Panc1 (cell line): ENCODE data around the gene NXT1. TPM values are rescaled to one million over a fixed set of nuclear protein-coding genes. Genes with fewer than 3 reads are reported as not detected.

Experiments
- ATAC-seq: fragments of 200-7000 bp; cut with Tn5 transposase; 2 replicates; pipeline ENCODE4 v1.9.1; 2020; ENCODE audit warnings: mild to moderate bottlenecking, moderate library complexity
- BruUV-seq: library from RNA; stranded (reverse); fragments of 400-500 nt; replicated peaks from 2 replicates; lab custom pipeline; 2021; lab: Mats Ljungman, UMichigan
- CTCF ChIA-PET: fragments of 300-600 bp; sonication (Branson Sonifier 250); formaldehyde crosslinking; loops from one replicate; lab custom pipeline; 2022; ENCODE audit warnings: antibody characterized with exemption; lab: Charles Lee
- POLR2A ChIA-PET: fragments of 300-600 bp; sonication (Branson Sonifier 250); formaldehyde crosslinking; loops from one replicate; lab custom pipeline; 2022; ENCODE audit warnings: antibody characterized with exemption; lab: Charles Lee
- DNase-seq: peaks from one replicate; pipeline ENCODE4 v3.0.0-alpha.2; 2010; ENCODE audit warnings: low read depth, low spot score
- H3K27ac ChIP-seq: 2 replicates; pipeline ENCODE4 v1.5.1; 2011; ENCODE audit warnings: mild to moderate bottlenecking, low read length, inconsistent platforms
- H3K27me3 ChIP-seq: fragments of 200-500 bp; sonication (Bioruptor generic); 2 replicates; pipeline ENCODE4 v1.6.0; 2014; ENCODE audit warnings: low read length, inconsistent platforms; ENCODE audit not compliant: control insufficient read depth, insufficient read depth
- H3K36me3 ChIP-seq: fragments of 200-500 bp; sonication (Bioruptor generic); 2 replicates; pipeline ENCODE4 v1.5.1; 2014; ENCODE audit warnings: inconsistent platforms, mild to moderate bottlenecking, low read length, moderate library complexity; ENCODE audit not compliant: control insufficient read depth, insufficient read depth
- H3K4me1 ChIP-seq: 2 replicates; pipeline ENCODE4 v1.5.1; 2011; ENCODE audit warnings: inconsistent platforms, mild to moderate bottlenecking, low read length, moderate library complexity; ENCODE audit not compliant: control insufficient read depth, insufficient read depth
- H3K4me3 ChIP-seq, 2 experiments: 2 replicates each; pipeline ENCODE4 v1.5.1; 2011 to 2012; ENCODE audit warnings: low read depth in 2 of 2, low read length in 2 of 2, mild to moderate bottlenecking in 2 of 2, inconsistent platforms in 1 of 2, moderate library complexity in 1 of 2
- H3K9me3 ChIP-seq: fragments of 200-500 bp; sonication (Bioruptor generic); 2 replicates; pipeline ENCODE4 v1.5.1; 2014; ENCODE audit warnings: low read depth, mild to moderate bottlenecking, inconsistent platforms, low read length, moderate library complexity; ENCODE audit not compliant: control insufficient read depth, insufficient read depth
- CTCF ChIP-seq: fragments of 450-650 bp; IDR thresholded peaks from 2 replicates; pipeline ENCODE4 v1.5.1; 2017; ENCODE audit warnings: mild to moderate bottlenecking
- POLR2AphosphoS5 ChIP-seq: IDR thresholded peaks from 2 replicates; pipeline ENCODE4 v1.6.1; 2012; ENCODE audit warnings: mild to moderate bottlenecking, low read depth, low read length, moderate library complexity
- REST ChIP-seq, 2 experiments: IDR thresholded peaks; 2 replicates each; pipeline ENCODE4 v1.6.1; 2011 to 2012; ENCODE audit warnings: low read depth in 2 of 2, control low read depth in 1 of 2, low read length in 1 of 2, mild to moderate bottlenecking in 1 of 2, moderate library complexity in 1 of 2; ENCODE audit not compliant: insufficient read depth in 1 of 2
- SIN3A ChIP-seq: IDR thresholded peaks from 2 replicates; pipeline ENCODE4 v1.6.1; 2012; ENCODE audit warnings: low read depth, mild to moderate bottlenecking, low read length, moderate library complexity, borderline replicate concordance; ENCODE audit not compliant: insufficient read depth
- TCF7L2 ChIP-seq: IDR thresholded peaks from 2 replicates; pipeline ENCODE4 v1.6.1; 2011; ENCODE audit warnings: mild to moderate bottlenecking, low read depth, low read length, inconsistent platforms
- in situ Hi-C: cut with HindIII; loops from 2 replicates; pipeline ENCODE4 v1.10.0; 2016; ENCODE audit warnings: low sequenced_read_pairs, low pct_unique_long_range_greater_than_20kb
- intact Hi-C: fragments of 100-400 bp; cut with micrococcal nuclease; formaldehyde crosslinking; loops from one replicate; pipeline ENCODE4 v1.10.0; 2022; ENCODE audit not compliant: unreplicated experiment
- total RNA-seq: library from RNA; stranded (reverse); gene quantifications from one replicate; pipeline ENCODE4 v1.2.1, GENCODE V29; 2021; ENCODE audit not compliant: unreplicated experiment

Gene NXT1
- total RNA-seq, 1 experiment from 2014 or later, result 31.3 TPM

GRCh38 chr20:23396950-23397627, 46.5 kb downstream of the NXT1 start:
- H3K36me3 ChIP-seq, result no peaks in the 10 kb centered on the region; the same call in 1 of the 2 replicates
- no peak overlapping the region for H3K27ac ChIP-seq
- no peak overlapping the region for H3K4me3 ChIP-seq
- ATAC-seq, result no peak
- DNase-seq, result no peak
- ChIA-PET CTCF (no interaction called here), POLR2A (no interaction called here)
- BruUV-seq, result no TSS peak
- no peaks in the 10 kb centered on the region for H3K9me3 ChIP-seq
- no peaks in the 10 kb centered on the region for H3K27me3 ChIP-seq
- in situ Hi-C loops (no loop called here), intact Hi-C loops (no loop called here)
- no peaks in the 10 kb centered on the region for H3K4me1 ChIP-seq
- no peak for TF ChIP-seq REST (IDR thresholded peaks at IDR 0.05; ENCODE audit: insufficient read depth in 1 of 2, low read depth in 2 of 2, low read length in 1 of 2)
- no peak for TF ChIP-seq POLR2AphosphoS5
- TF ChIP-seq TCF7L2, result no peak
- no peak for TF ChIP-seq SIN3A
- TF ChIP-seq CTCF, result no peak

GRCh38 chr20:23397961-23398360, 47.4 kb downstream of the NXT1 start:
- in situ Hi-C loops (no loop called here), intact Hi-C loops (no loop called here)
- no peaks in the 10 kb centered on the region for H3K27me3 ChIP-seq
- no peaks in the 10 kb centered on the region; the same call in 1 of the 2 replicates for H3K36me3 ChIP-seq
- CTCF ChIA-PET, result no interaction called here
- H3K4me1 ChIP-seq, result no peaks in the 10 kb centered on the region
- H3K4me3 ChIP-seq, result no peak overlapping the region
- H3K9me3 ChIP-seq, result no peaks in the 10 kb centered on the region
- TF ChIP-seq SIN3A (no peak), REST (IDR thresholded peaks at IDR 0.05; ENCODE audit: insufficient read depth in 1 of 2, low read depth in 2 of 2, low read length in 1 of 2) (no peak), TCF7L2 (no peak), POLR2AphosphoS5 (no peak), CTCF (no peak)
- H3K27ac ChIP-seq, result no peak overlapping the region
- DNase-seq (no peak), ATAC-seq (no peak)
- no TSS peak for BruUV-seq
- POLR2A ChIA-PET, result no interaction called here
